Esophagus mucosa (tissue), 1 donor: ENCODE data around the gene MICAL2. TPM values are rescaled to one million over a fixed set of nuclear protein-coding genes. Genes with fewer than 3 reads are reported as not detected.

Experiments
- ATAC-seq: fragments of 200-7000 bp; cut with Tn5 transposase; one replicate; pipeline ENCODE4 v1.9.1; 2020
- total RNA-seq: library from RNA; stranded (reverse); gene quantifications from one replicate; pipeline ENCODE4 v1.2.4, GENCODE V29; 2023
- donor health status: DM: yes; HTN: yes; CAD: no.

Gene MICAL2
- total RNA-seq, 1 donor from 2014 or later = 15.5 TPM

- no peak for ATAC-seq
Measured at GRCh38 chr11:12157241-12157661, 46.9 kb downstream of the MICAL2 start.

- ATAC-seq = no peak
Measured at GRCh38 chr11:12158909-12159308, 48.5 kb downstream of the MICAL2 start.

- ATAC-seq = peak; percentile 14
Measured at GRCh38 chr11:12159351-12160099, 49.1 kb downstream of the MICAL2 start.

- ATAC-seq = no peak
Measured at GRCh38 chr11:12160231-12160630, 49.8 kb downstream of the MICAL2 start.

GRCh38 chr11:12160680-12161079, 50.3 kb downstream of the MICAL2 start:
- no peak for ATAC-seq

DNA sequence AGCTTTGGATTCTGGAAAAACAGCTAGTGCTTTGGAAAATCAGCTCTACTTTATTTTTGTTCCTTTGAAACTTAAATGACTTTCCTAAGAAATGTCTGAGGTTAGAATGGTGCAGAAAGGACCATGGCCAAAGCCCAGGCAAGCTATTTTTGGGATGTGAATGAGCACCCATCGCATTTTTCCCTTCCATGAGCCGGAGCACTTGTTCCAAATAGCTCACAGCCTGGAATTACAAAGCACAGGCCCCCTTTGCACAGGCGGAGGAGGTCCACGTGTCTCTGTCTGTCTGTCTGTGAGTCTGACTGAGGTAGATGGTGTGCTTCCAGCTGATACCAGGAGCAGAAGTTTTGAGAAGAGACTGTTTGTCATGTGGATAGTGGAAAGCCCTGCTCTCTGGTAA, 50.7 kb downstream of the MICAL2 start:
- no peak for ATAC-seq

DNA sequence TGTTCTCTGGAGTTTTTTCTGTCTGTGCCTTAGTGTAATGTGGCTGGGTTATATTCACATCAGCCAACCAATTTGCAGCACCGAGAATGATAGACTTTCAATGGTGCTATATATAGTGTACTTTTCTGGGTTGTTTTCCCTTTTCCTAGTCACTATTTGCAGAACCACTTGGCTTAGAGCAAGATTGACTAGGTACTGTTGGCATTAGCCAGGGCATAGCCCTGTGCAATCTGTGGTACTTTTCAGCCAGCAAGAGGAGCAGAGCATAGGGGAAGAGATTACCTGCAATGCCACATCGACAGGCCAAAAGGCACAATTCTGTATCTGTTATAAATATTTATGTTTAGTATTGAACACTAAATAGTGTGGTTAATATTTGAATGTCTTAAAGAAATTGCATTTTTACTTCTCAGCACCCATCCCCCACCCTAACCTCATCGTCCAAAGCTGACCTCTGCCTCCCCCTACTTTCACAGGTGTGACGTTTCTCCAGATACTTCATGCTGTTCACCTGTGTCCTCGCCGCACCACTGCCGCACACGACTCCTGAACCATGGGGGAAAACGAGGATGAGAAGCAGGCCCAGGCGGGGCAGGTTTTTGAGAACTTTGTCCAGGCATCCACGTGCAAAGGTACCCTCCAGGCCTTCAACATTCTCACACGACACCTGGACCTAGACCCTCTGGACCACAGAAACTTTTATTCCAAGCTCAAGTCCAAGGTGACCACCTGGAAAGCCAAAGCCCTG, 51.4 kb downstream of the MICAL2 start:
- no peak for ATAC-seq

GRCh38 chr11:12162652-12163051, 52.3 kb downstream of the MICAL2 start:
- no peak for ATAC-seq

DNA sequence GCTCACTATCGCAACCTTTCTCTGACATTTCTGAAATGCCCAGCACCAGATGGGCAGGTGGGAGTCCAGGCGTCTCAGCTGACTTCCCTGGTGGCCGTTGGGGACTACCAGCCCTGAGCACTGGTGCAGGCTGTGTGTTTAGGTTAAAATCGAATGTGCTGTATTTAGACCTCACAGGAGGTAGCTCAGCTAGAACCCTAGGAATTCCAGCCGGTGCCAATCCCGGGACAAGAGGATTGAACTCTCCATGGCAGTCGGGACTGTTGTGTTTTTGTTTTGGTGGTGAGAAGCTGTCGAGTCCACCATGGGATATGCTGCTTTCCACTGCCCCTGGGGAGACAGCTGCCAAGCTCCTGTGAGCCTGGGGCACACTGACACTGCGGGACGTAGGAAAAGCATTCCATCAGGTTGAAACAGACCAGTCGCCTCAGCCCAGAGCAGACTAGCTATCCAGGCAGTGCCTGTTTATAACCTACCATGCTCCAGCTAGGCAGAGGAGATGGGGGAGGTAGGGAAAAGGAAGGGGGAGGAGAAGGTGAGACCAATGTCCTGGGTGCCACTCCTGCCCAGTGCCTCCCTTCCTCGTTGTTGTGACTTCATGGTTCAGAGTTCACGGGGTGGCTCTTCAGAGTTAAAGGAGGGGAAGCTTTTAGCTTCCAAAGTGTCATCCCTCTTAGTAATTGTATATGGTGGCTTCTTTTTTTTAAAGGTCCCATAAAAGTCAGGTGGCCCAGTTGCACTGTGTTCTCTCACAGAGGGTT, 53.0 kb downstream of the MICAL2 start:
- no peak for ATAC-seq

- no peak for ATAC-seq
Measured at GRCh38 chr11:12164061-12165014, 53.9 kb downstream of the MICAL2 start.

- peak; percentile 39 for ATAC-seq
Measured at GRCh38 chr11:12165237-12165875, 55.0 kb downstream of the MICAL2 start.

DNA sequence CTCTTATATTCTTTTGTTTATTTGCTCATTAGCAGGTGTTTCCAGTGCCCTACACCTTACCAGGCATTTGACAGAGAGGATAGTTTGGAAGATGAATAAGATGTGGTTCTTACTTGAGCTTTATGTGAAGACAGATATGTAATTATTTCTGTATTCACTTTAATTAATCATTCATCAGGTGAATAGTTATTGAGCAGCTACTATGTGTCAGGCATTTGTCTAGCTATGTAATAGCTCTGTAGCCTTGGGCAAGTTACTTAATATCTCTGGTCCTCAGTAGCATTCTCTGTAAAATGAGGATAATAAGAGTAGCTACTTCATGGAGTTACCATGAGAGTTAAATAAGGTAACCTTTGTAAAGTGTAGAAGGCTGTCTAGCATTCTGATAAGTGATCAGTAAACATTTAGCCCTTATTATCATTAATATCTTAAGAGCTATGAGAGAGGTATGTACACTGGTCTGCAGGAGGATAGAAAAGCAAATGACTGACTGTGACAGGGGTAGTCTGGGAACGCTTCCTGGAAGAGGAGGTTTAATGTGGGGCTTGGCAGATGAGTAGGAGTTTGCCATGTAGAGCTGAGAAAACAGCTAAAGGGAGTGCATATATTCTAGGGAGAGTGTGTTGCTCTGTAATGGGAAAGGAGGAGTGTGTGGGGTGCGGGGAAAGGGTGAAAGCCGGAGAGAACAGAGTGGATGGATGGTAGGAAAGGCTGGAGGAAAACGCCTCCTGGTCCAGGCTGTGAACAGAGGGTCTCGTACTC, 56.1 kb downstream of the MICAL2 start:
- ATAC-seq = no peak

DNA sequence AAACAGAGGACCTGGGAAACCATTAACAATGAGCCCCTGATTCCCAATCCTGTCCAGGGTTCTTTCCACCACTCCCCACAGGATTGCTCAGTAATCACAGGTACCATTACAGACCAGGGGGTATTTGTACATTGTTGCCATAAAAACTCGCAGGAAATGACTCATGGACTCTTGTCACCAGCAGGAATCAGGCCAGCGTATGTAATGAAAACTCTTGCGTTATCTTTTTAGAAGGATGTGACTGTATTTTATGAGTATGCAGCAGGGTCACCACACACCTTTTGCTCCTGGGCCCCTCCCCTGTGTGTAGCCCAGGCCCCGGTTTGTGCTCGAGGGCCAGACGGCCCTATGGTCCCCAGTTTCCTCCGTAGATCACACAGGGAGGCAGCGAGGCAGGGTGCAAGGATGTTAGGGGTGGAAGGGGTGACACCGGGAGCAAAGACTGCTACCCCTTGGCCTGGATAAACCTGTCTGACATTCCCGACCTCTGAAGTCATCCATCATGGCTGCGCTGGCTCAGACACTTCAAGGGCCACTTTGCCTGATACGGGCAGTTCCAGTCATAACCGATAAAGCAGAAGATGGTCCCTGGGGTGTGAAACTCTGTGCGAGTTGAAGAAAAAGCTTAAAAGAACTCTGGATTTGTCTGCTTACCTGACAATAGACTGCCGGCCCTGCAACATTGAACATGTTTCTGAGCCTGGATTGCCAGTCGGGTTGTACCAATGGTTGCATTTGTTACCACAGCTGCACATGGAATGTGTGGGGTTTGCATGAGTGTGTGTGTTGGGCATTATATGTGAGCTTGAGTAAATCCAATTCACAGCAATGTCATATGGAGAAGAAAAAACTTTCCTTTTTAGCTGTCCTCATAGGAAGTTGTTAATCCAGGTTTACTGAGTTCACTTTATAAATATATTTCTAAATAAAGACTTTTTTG, 56.9 kb downstream of the MICAL2 start:
- ATAC-seq = peak; percentile 65

- ATAC-seq = no peak
Measured at GRCh38 chr11:12168114-12168513, 57.7 kb downstream of the MICAL2 start.

DNA sequence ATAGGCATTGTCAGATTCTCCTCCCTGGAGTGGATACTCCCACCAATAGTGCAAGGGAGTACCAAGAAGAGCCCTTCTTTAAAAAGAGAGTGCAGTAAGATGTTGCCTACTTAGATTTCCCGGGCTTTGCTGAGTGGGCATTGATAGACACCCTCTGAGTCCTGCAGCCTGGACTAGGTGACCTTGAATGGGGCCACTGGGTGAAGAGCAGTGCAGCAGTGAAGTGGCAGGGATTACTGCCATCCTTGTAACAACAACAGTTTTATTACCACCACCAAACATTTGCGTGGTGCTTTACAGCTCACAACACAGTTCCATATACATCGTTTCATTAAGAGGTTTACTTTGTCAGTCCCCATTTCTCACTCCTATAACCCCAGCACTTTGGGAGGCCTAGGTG, 59.4 kb downstream of the MICAL2 start:
- ATAC-seq = no peak

DNA sequence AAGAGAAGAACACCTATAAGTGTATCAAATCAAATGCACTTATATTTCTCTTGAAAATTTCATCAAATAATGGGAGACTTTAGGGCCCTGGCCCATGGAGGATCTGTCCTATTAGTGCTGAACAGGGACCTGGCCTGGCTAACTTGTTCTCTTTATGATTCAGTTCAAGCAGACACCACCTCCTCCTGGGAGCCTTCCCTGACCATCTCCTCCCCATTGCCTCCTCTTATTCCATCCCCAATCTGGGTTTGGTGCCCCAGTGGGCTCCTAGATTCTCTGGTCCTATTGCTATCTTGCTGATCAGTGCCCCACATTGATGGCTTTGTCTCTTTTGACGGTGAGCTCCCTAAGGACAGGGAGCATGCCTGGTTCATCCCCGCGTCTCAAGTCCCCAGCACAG, 60.1 kb downstream of the MICAL2 start:
- no peak for ATAC-seq

- no peak for ATAC-seq
Measured at GRCh38 chr11:12170984-12171383, 60.6 kb downstream of the MICAL2 start.

- no peak for ATAC-seq
Measured at GRCh38 chr11:12171921-12172320, 61.5 kb downstream of the MICAL2 start.

DNA sequence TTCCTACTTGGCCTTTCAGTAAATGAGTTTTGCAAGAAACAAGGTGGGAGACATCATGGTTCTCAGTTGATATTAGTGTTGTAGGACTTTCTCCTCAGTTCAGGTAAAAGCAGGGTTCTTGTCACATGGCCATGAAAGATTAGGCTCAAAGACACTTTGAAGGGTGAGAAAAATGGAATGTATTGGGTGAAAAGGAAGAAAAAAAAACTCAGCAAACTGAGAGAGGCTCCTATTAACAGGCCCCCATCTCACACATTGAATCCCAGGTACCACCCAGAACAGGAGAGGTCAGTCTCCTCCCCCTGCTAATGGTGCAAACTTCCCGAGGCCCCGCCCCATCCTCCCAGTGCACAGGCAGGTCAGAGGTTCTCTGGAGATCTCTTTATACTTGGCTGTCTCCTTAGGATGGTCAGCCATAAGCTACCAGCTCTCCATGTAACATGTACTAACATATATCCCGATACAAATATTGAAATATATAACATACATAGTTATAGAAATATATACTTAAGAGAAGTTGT, 62.2 kb downstream of the MICAL2 start:
- ATAC-seq = no peak
